Effector CD4-positive, alpha-beta T cell (primary cell): ENCODE results near the gene DTX4.

Experiments
- DNase-seq: peaks from one replicate; pipeline ENCODE4 v3.0.0-alpha.2; 2020

The DTX4 gene

GRCh38 chr11:59221441-59221840 lies 49.5 kb downstream of the DTX4 start:
- DNase-seq: no peak

GRCh38 chr11:59222464-59223060 lies 50.6 kb downstream of the DTX4 start:
- no peak for DNase-seq

GRCh38 chr11:59223177-59223576 lies 51.2 kb downstream of the DTX4 start:
- DNase-seq: no peak

- no peak for DNase-seq
These were observed 51.7 kb downstream of the DTX4 start for GRCh38 chr11:59223611-59224010.

GRCh38 chr11:59224351-59224928 lies 52.5 kb downstream of the DTX4 start:
- no peak for DNase-seq

GRCh38 chr11:59225017-59225416 lies 53.1 kb downstream of the DTX4 start:
- DNase-seq: no peak

GRCh38 chr11:59226396-59226795 lies 54.5 kb downstream of the DTX4 start:
- no peak for DNase-seq

GRCh38 chr11:59240322-59240721 lies 68.4 kb downstream of the DTX4 start:
- no peak for DNase-seq

GRCh38 chr11:59243633-59244032 lies 71.7 kb downstream of the DTX4 start:
- no peak for DNase-seq

GRCh38 chr11:59247531-59248227 lies 75.7 kb downstream of the DTX4 start:
- no peak for DNase-seq

GRCh38 chr11:59249535-59249934 lies 77.6 kb downstream of the DTX4 start:
- DNase-seq: no peak

GRCh38 chr11:59253001-59253400 lies 81.1 kb downstream of the DTX4 start:
- DNase-seq: no peak

- no peak for DNase-seq
These were observed 82.4 kb downstream of the DTX4 start for GRCh38 chr11:59254286-59254685.

- no peak for DNase-seq
These were observed 83.3 kb downstream of the DTX4 start for GRCh38 chr11:59255281-59255680.
